H1 (cell line): ENCODE results near the gene CUTC. TPM values are rescaled to one million over a fixed set of nuclear protein-coding genes. Genes with fewer than 3 reads are reported as not detected.

Source experiments
- CTCF ChIA-PET: fragments of 300-600 bp; sonication (Branson Sonifier 250); formaldehyde crosslinking; loops from one replicate; lab custom pipeline; 2021; ENCODE audit not compliant: partially characterized antibody; lab: Charles Lee
- POLR2A ChIA-PET: fragments of 300-600 bp; sonication (Branson Sonifier 250); formaldehyde crosslinking; loops from one replicate; lab custom pipeline; 2021; ENCODE audit warnings: inconsistent platforms; ENCODE audit not compliant: partially characterized antibody; lab: Charles Lee
- DNase-seq, 2 experiments: peaks; one replicate each; pipeline versions ENCODE4 v3.0.0 to v3.0.0-alpha.2; 2010 to 2022; ENCODE audit warnings: low spot score in 2 of 2, low read depth in 1 of 2, mixed read lengths in 1 of 2
- FAIRE-seq: peaks from 2 replicates; lab custom pipeline; 2011; peaks lifted over from hg19 to GRCh38; lab: Jason Lieb, UNC
- H2AFZ ChIP-seq: 2 replicates; pipeline ENCODE4 v1.8.1; 2012; ENCODE audit warnings: low read length, inconsistent platforms
- H2AK5ac ChIP-seq: 2 replicates; pipeline ENCODE4 v1.6.1; 2013; ENCODE audit warnings: low read depth, low read length
- H2BK120ac ChIP-seq: replicated peaks from 2 replicates; pipeline ENCODE3; 2013; ENCODE audit warnings: low read depth, low read length, inconsistent platforms
- H2BK12ac ChIP-seq: 2 replicates; pipeline ENCODE4 v1.6.1; 2013; ENCODE audit warnings: low read depth, low read length
- H2BK15ac ChIP-seq: 2 replicates; pipeline ENCODE4 v1.6.1; 2013; ENCODE audit warnings: low read length
- H2BK20ac ChIP-seq: 2 replicates; pipeline ENCODE4 v1.6.1; 2013; ENCODE audit warnings: low read length
- H2BK5ac ChIP-seq: 2 replicates; pipeline ENCODE4 v1.6.1; 2013; ENCODE audit warnings: low read depth, low read length
- H3K14ac ChIP-seq: 2 replicates; pipeline ENCODE4 v1.6.1; 2013; ENCODE audit warnings: inconsistent platforms; ENCODE audit not compliant: insufficient read length
- H3K18ac ChIP-seq: 2 replicates; pipeline ENCODE4 v1.6.1; 2013; ENCODE audit warnings: low read length; ENCODE audit errors: extremely low read depth
- H3K23ac ChIP-seq: 2 replicates; pipeline ENCODE4 v1.6.1; 2013; ENCODE audit warnings: inconsistent platforms; ENCODE audit not compliant: insufficient read length
- H3K23me2 ChIP-seq: 2 replicates; pipeline ENCODE4 v1.6.1; 2013; ENCODE audit warnings: low read depth, low read length
- H3K27ac ChIP-seq: 2 replicates; pipeline ENCODE4 v1.6.1; 2011; ENCODE audit warnings: low read depth, low read length, inconsistent platforms
- H3K27me3 ChIP-seq, 4 experiments: replicated peaks in 1 of 4; 1 replicate in 1 of 4; 2 replicates in 3 of 4; pipeline versions ENCODE4 v1.6.1 to v1.8.1; 2011 to 2013; ENCODE audit warnings: low read length in 3 of 4, mild to moderate bottlenecking in 3 of 4, inconsistent platforms in 2 of 4, mixed read lengths in 2 of 4, moderate library complexity in 1 of 4; ENCODE audit not compliant: control insufficient read depth in 3 of 4, insufficient read depth in 3 of 4; ENCODE audit errors: extremely low read depth in 1 of 4
- H3K36me3 ChIP-seq, 4 experiments: 2 replicates each; pipeline versions ENCODE4 v1.6.1 to v1.8.1; 2011 to 2013; ENCODE audit warnings: mild to moderate bottlenecking in 4 of 4, low read length in 3 of 4, moderate library complexity in 2 of 4, control low read depth in 1 of 4, inconsistent platforms in 1 of 4; ENCODE audit not compliant: insufficient read depth in 4 of 4, control insufficient read depth in 2 of 4
- H3K4ac ChIP-seq: replicated peaks from 2 replicates; pipeline ENCODE3; 2013; ENCODE audit warnings: low read length, low read depth, mixed read lengths, inconsistent platforms; ENCODE audit not compliant: insufficient read length
- H3K4me1 ChIP-seq, 4 experiments: replicated peaks in 1 of 4; 1 replicate in 1 of 4; 2 replicates in 3 of 4; pipeline versions ENCODE4 v1.6.1 to v1.8.1; 2011 to 2013; ENCODE audit warnings: low read length in 3 of 4, inconsistent platforms in 2 of 4, mixed read lengths in 1 of 4; ENCODE audit not compliant: insufficient read depth in 4 of 4, control insufficient read depth in 3 of 4
- H3K4me2 ChIP-seq, 2 experiments: 2 replicates each; pipeline versions ENCODE4 v1.6.1 to v1.8.1; 2011 to 2013; ENCODE audit warnings: low read depth in 2 of 2, low read length in 2 of 2, control low read depth in 1 of 2, inconsistent platforms in 1 of 2, mild to moderate bottlenecking in 1 of 2; ENCODE audit not compliant: insufficient read depth in 1 of 2
- H3K4me3 ChIP-seq, 4 experiments: fragments of 200-600, 300-600 bp in 1 of 4; sonication (generic), shearing (Covaris generic), sonication (Bioruptor Twin) in 1 of 4; 2 replicates each; pipeline versions ENCODE4 v1.5.1 to v1.8.1; 2011 to 2016; ENCODE audit warnings: low read length in 4 of 4, low read depth in 3 of 4, control low read depth in 2 of 4, inconsistent platforms in 2 of 4, mild to moderate bottlenecking in 2 of 4, mixed read lengths in 1 of 4, moderate library complexity in 1 of 4; ENCODE audit not compliant: insufficient read depth in 2 of 4; ENCODE audit errors: extremely low read depth in 1 of 4
- H3K56ac ChIP-seq: replicated peaks from 2 replicates; pipeline ENCODE3; 2013; ENCODE audit warnings: low read depth, mild to moderate bottlenecking, mixed read lengths, low read length, inconsistent platforms; ENCODE audit not compliant: insufficient read length
- H3K79me1 ChIP-seq: 2 replicates; pipeline ENCODE4 v1.6.1; 2013; ENCODE audit warnings: low read depth, low read length, control low read depth
- H3K79me2 ChIP-seq, 2 experiments: 2 replicates each; pipeline versions ENCODE4 v1.6.1 to v1.8.1; 2012 to 2013; ENCODE audit warnings: low read length in 2 of 2, mild to moderate bottlenecking in 2 of 2, inconsistent platforms in 1 of 2; ENCODE audit not compliant: insufficient read depth in 2 of 2, control insufficient read depth in 1 of 2
- H3K9ac ChIP-seq, 4 experiments: replicated peaks in 1 of 4; 1 replicate in 1 of 4; 2 replicates in 3 of 4; pipeline versions ENCODE4 v1.6.1 to v1.8.1; 2011 to 2013; ENCODE audit warnings: low read depth in 3 of 4, low read length in 3 of 4, control low read depth in 2 of 4, mild to moderate bottlenecking in 2 of 4, moderate library complexity in 2 of 4, inconsistent platforms in 1 of 4; ENCODE audit errors: extremely low read depth in 1 of 4
- H3K9me3 ChIP-seq, 2 experiments: 2 replicates each; pipeline versions ENCODE4 v1.6.1 to v1.8.1; 2012 to 2013; ENCODE audit warnings: mild to moderate bottlenecking in 2 of 2, moderate library complexity in 2 of 2, control low read depth in 1 of 2, inconsistent platforms in 1 of 2, low read depth in 1 of 2, low read length in 1 of 2, mixed read lengths in 1 of 2; ENCODE audit not compliant: insufficient read depth in 2 of 2
- H4K20me1 ChIP-seq, 2 experiments: replicated peaks in 1 of 2; 2 replicates each; pipeline versions ENCODE3 to v1.8.1; 2011 to 2013; ENCODE audit warnings: inconsistent platforms in 2 of 2, low read length in 2 of 2, mild to moderate bottlenecking in 1 of 2; ENCODE audit not compliant: insufficient read depth in 2 of 2, control insufficient read depth in 1 of 2
- H4K5ac ChIP-seq: 2 replicates; pipeline ENCODE4 v1.6.1; 2013; ENCODE audit warnings: low read length, low read depth, mixed read lengths, inconsistent platforms; ENCODE audit not compliant: insufficient read length
- H4K8ac ChIP-seq: 2 replicates; pipeline ENCODE4 v1.8.0; 2013; ENCODE audit warnings: mild to moderate bottlenecking, moderate library complexity, low read length, inconsistent platforms; ENCODE audit not compliant: insufficient read depth; ENCODE audit errors: extremely low read depth
- H4K91ac ChIP-seq: replicated peaks from 2 replicates; pipeline ENCODE3; 2013; ENCODE audit warnings: low read length, mixed read lengths, inconsistent platforms; ENCODE audit not compliant: insufficient read length
- MAFK ChIP-seq: IDR thresholded peaks from 2 replicates; pipeline ENCODE4 v1.6.1; 2012; ENCODE audit warnings: low read depth, mild to moderate bottlenecking, improper control_type of control experiment, low read length
- whole genome bisulfite sequencing, 2 experiments: shearing (Covaris generic) in 1 of 2; methylation state at CpG; one replicate each; pipeline versions ENCODE4 v1.1.6 to v1.1.7; 2013 to 2015; ENCODE audit warnings: low lambda C conversion rate in 2 of 2, mixed read lengths in 2 of 2, inconsistent platforms in 1 of 2, low coverage in 1 of 2, missing lambda C conversion rate in 1 of 2; ENCODE audit not compliant: insufficient replicate concordance in 2 of 2, insufficient coverage in 1 of 2, insufficient read length in 1 of 2; ENCODE audit errors: extremely low coverage in 1 of 2, missing lambda C conversion rate in 1 of 2; 5-methylcytosine and 5-hydroxymethylcytosine counted together
- polyA plus RNA-seq, 7 experiments: library from polyadenylated mRNA; depleted of rRNA in 3 of 7; stranded (reverse) in 5 of 7; unstranded in 2 of 7; fragments of >200 nt in 5 of 7; fragments of 200-250 nt in 2 of 7; gene quantifications; 1 replicate in 5 of 7; 2 replicates in 1 of 7; 4 replicates in 1 of 7; pipeline versions ENCODE4 v1.2.1 to v1.2.3, GENCODE V29; 2011 to 2013; ENCODE audit warnings: missing spikeins in 2 of 7, mixed read lengths in 2 of 7
- total RNA-seq: library from RNA; stranded (reverse); fragmentation: NEBNext Ultra II Directional; extraction: Animal tissue kit (Norgen Biotek cat#: 25700); gene quantifications from 2 replicates; pipeline ENCODE4 v1.2.1, GENCODE V29; 2021

CUTC gene
- total and polyA plus RNA-seq, 2 of the 8 experiments (the other 6 are each of a cell fraction or from before 2014, with no cell fraction given): 25.3 to 25.6 TPM

GRCh38 chr10:99805190-99805589 is 73.2 kb downstream of the CUTC start:
- no peak overlapping the region for H3K18ac ChIP-seq

More at GRCh38 chr10:99805190-99805589, 73.2 kb downstream of the CUTC start:
- H3K79me2 ChIP-seq: no peaks in the 10 kb centered on the region
- H3K9me3 ChIP-seq: no peaks in the 10 kb centered on the region
- no peak overlapping the region for H2BK5ac ChIP-seq
- H3K36me3 ChIP-seq: no peaks in the 10 kb centered on the region
- H3K79me1 ChIP-seq: no peaks in the 10 kb centered on the region
- H2BK20ac ChIP-seq: no peak overlapping the region
- no peak for TF ChIP-seq MAFK
- H3K23me2 ChIP-seq: no peaks in the 10 kb centered on the region
- H3K23ac ChIP-seq: no peak overlapping the region
- H3K4me2 ChIP-seq: no peak overlapping the region
- H4K91ac ChIP-seq: no peak overlapping the region
- H2BK12ac ChIP-seq: no peak overlapping the region
- DNase-seq (no peak), FAIRE-seq (no peak)
- H2BK15ac ChIP-seq: no peak overlapping the region
- no peak overlapping the region for H3K27ac ChIP-seq
- no peaks in the 10 kb centered on the region for H4K20me1 ChIP-seq
- no peak overlapping the region for H3K14ac ChIP-seq
- no peaks in the 10 kb centered on the region for H3K4me1 ChIP-seq
- H3K4me3 ChIP-seq: no peak overlapping the region
- H4K5ac ChIP-seq: no peak overlapping the region
- 84% methylated on average over 5 of the region's 5 CpGs; no CpG with 5 or more reads in 1 of the 2 experiments for WGBS, 2 experiments
- ChIA-PET CTCF (no interaction called here), POLR2A (no interaction called here)
- no peak overlapping the region for H4K8ac ChIP-seq
- no peak overlapping the region for H2AFZ ChIP-seq
- H2BK120ac ChIP-seq: no peak overlapping the region
- H2AK5ac ChIP-seq: no peak overlapping the region
- H3K9ac ChIP-seq: no peak overlapping the region
- H3K4ac ChIP-seq: no peak overlapping the region
- H3K27me3 ChIP-seq: no peaks in the 10 kb centered on the region
- no peak overlapping the region for H3K56ac ChIP-seq

Other genes starting within 250 kb of the CUTC start
- gene NKX2-3, start 199.3 kb upstream of the CUTC start, total RNA-seq: not detected in 2 replicates
- gene NKX2-3, start 199.3 kb upstream of the CUTC start, polyA plus RNA-seq (2011; rRNA removed): not detected in 2 replicates
- gene SLC25A28, start 111.8 kb upstream of the CUTC start, total RNA-seq: 17.2 and 20.6 TPM in 2 replicates
- gene SLC25A28, start 111.8 kb upstream of the CUTC start, polyA plus RNA-seq (2011; rRNA removed): 16.3 and 18.5 TPM in 2 replicates
- 14.3 and 15.6 TPM in 2 replicates for gene ENTPD7, start 72.7 kb upstream of the CUTC start, total RNA-seq
- 3.9 and 5.0 TPM in 2 replicates for gene ENTPD7, start 72.7 kb upstream of the CUTC start, polyA plus RNA-seq (2011; rRNA removed)
- gene COX15, start 107 bp upstream of the CUTC start, total RNA-seq: 35.9 and 36.6 TPM in 2 replicates
- gene COX15, start 107 bp upstream of the CUTC start, polyA plus RNA-seq (2011; rRNA removed): 15.8 and 17.5 TPM in 2 replicates
- gene ABCC2, start 50.4 kb downstream of the CUTC start, total RNA-seq: 0.42 and 1.1 TPM in 2 replicates
- gene ABCC2, start 50.4 kb downstream of the CUTC start, polyA plus RNA-seq (2011; rRNA removed): 0.44 and 0.74 TPM in 2 replicates